Measurements from ENCODE around the gene ADAD2. TPM values are rescaled to one million over a fixed set of nuclear protein-coding genes. Genes with fewer than 3 reads are reported as not detected.

ADAD2 gene
- total RNA-seq, 1 donor, result under 0.01 TPM

DNA sequence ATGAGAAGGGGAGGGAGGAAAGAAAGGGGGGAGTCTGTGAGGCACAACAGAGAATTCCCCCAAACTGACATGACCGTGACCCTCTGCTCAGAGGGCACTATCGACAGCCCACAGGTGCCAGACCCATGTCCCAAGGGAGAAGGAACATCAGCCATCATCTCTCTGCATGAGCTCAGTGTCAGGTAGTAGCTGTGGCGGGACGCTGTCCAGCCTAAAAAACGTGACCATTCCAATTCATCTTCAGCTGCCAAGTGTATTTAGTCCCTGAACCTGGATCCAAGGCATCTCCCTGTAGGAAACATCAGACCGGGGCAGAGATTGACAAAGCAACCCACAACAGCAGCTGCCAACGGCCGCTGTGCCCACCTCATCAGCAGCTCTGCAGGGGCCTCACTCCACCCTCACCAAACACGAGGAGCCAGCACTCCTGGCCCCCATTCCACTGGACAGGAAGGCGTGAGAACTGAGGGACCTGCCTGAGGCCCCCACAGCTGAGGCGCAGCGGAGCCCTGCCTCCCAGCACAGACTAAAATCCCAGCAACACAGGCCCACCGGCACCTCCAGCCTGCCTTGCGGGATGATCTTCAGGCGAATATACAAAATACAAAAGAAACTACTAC is 12.7 kb upstream of the ADAD2 start:
- peak overlapping the region; percentile 45 for H3K4me2 ChIP-seq (ENCODE audit: insufficient read depth, low read length)
- DNase-seq (ENCODE audit: insufficient read length, low spot score, missing footprints), result no peak
- peaks cover 5% of the 10 kb centered on the region for H3K79me2 ChIP-seq (ENCODE audit: insufficient read depth, low read length)
- no peak overlapping the region for H2AFZ ChIP-seq (ENCODE audit: low read length)
- H3K36me3 ChIP-seq (ENCODE audit: insufficient read depth, low read length), result peaks cover 28% of the 10 kb centered on the region
- H4K20me1 ChIP-seq (ENCODE audit: insufficient read depth, low read length), result peaks cover 14% of the 10 kb centered on the region
- no peaks in the 10 kb centered on the region for H3K27me3 ChIP-seq (ENCODE audit: insufficient read depth, low read length)
- no peak for TF ChIP-seq CTCF (IDR thresholded peaks at IDR 0.05; ENCODE audit: extremely low read depth, low read depth, low read length)
- H3K4me1 ChIP-seq (ENCODE audit: insufficient read depth, low read length), result peaks cover 23% of the 10 kb centered on the region
- H3K27ac ChIP-seq (ENCODE audit: low read depth, low read length), result peak overlapping the region; percentile 25
- no peaks in the 10 kb centered on the region for H3K9me3 ChIP-seq (ENCODE audit: low read depth, low read length)
- no peak overlapping the region for H3K4me3 ChIP-seq (ENCODE audit: insufficient read depth, low read length)

- Histone ChIP-seq H3K4me3 (ENCODE audit: insufficient read depth, low read length) (no peak overlapping the region), H3K4me1 (ENCODE audit: insufficient read depth, low read length) (peaks cover 23% of the 10 kb centered on the region), H3K79me2 (ENCODE audit: insufficient read depth, low read length) (peaks cover 11% of the 10 kb centered on the region), H3K36me3 (ENCODE audit: insufficient read depth, low read length) (peaks cover 30% of the 10 kb centered on the region), H4K20me1 (ENCODE audit: insufficient read depth, low read length) (peaks cover 19% of the 10 kb centered on the region), H3K27me3 (ENCODE audit: insufficient read depth, low read length) (no peaks in the 10 kb centered on the region), H3K9me3 (ENCODE audit: low read depth, low read length) (no peaks in the 10 kb centered on the region), H3K27ac (ENCODE audit: low read depth, low read length) (no peak overlapping the region), H2AFZ (ENCODE audit: low read length) (no peak overlapping the region), H3K4me2 (ENCODE audit: insufficient read depth, low read length) (no peak overlapping the region)
- DNase-seq (ENCODE audit: insufficient read length, low spot score, missing footprints), result no peak
- TF ChIP-seq CTCF (IDR thresholded peaks at IDR 0.05; ENCODE audit: extremely low read depth, low read depth, low read length), result peak; percentile 1
Measured at GRCh38 chr16:84178892-84179611, 11.9 kb upstream of the ADAD2 start.

GRCh38 chr16:84179612-84180320 is 11.2 kb upstream of the ADAD2 start:
- TF ChIP-seq CTCF (IDR thresholded peaks at IDR 0.05; ENCODE audit: extremely low read depth, low read depth, low read length), result no peak
- peaks cover 19% of the 10 kb centered on the region for H3K79me2 ChIP-seq (ENCODE audit: insufficient read depth, low read length)

More at GRCh38 chr16:84179612-84180320, 11.2 kb upstream of the ADAD2 start:
- H2AFZ ChIP-seq (ENCODE audit: low read length), result no peak overlapping the region
- no peak overlapping the region for H3K27ac ChIP-seq (ENCODE audit: low read depth, low read length)
- H3K4me2 ChIP-seq (ENCODE audit: insufficient read depth, low read length), result no peak overlapping the region
- peaks cover 19% of the 10 kb centered on the region for H4K20me1 ChIP-seq (ENCODE audit: insufficient read depth, low read length)
- no peaks in the 10 kb centered on the region for H3K9me3 ChIP-seq (ENCODE audit: low read depth, low read length)
- H3K4me1 ChIP-seq (ENCODE audit: insufficient read depth, low read length), result peaks cover 23% of the 10 kb centered on the region
- no peaks in the 10 kb centered on the region for H3K27me3 ChIP-seq (ENCODE audit: insufficient read depth, low read length)
- peak; percentile 79 for DNase-seq (ENCODE audit: insufficient read length, low spot score, missing footprints)
- peaks cover 30% of the 10 kb centered on the region for H3K36me3 ChIP-seq (ENCODE audit: insufficient read depth, low read length)
- H3K4me3 ChIP-seq (ENCODE audit: insufficient read depth, low read length), result no peak overlapping the region

All from osteoblast (primary cell).